ENCODE results near the gene TK2.
"Not testable (repeated sequence)": the region's sequence is repeated elsewhere in the genome, so short reads cannot be mapped to it uniquely, and the experiment has no call there.

Gene TK2

DNA sequence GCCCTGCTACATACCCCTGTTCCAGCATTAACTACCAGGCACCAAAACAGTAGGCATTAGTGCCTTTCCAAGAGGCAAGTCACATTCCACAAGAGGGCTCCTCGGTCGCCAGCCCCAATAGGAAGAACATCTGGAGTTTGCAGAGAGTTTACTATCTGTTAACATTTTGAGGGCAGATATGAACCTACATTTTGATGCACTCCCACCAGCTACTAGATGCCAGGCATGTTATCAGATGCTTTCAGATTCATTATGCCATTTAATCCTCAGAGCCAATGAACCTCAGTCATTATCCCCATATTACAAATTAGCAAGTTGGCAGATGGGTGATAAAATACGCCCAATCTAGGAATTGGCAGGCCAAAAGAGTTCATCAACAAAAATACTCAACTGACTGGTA, 25.1 kb upstream of the TK2 start:
- Histone ChIP-seq H3K27ac (no peak overlapping the region), H3K4me3 (no peak overlapping the region)

DNA sequence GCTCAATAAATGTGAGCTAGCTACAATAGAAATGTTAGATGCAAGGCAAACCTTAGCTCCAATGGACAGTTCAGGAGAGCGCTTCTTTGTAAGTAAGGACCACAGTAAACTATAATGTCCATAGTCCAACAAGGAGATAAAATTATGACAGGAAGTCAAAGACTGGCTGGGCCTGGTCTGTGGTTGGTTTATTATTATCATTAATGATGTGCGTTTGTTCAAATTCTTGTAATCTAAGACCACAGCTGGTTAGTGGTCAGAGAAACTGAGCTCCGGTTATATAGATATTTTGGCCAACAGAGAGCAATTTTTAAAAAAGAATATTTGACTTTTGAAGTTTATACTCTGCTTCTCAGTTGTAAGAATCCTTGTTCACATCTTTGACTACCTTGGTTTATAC, 24.6 kb upstream of the TK2 start:
- H3K27ac ChIP-seq = no peak overlapping the region
- H3K4me3 ChIP-seq = no peak overlapping the region

DNA sequence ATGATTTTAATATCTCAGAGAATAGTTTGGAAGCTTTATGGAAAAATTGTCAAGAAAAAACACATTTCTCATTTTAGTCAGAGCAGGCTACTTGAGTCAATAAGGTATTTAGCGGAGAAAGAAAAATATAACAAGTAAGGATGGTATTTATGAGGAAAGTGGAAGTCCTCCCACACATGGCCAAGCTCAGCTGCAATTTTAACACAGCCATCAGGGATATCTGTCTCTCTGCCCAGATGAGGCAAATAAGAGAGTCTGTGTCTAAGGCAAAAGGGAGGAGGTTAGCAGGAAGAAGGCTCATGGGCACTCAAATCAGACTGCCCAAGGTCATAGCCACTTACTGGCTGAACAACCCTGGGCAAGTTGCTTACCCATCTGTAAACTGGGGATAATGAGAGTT, 24.2 kb upstream of the TK2 start:
- no peak overlapping the region for H3K27ac ChIP-seq
- H3K4me3 ChIP-seq = no peak overlapping the region

DNA sequence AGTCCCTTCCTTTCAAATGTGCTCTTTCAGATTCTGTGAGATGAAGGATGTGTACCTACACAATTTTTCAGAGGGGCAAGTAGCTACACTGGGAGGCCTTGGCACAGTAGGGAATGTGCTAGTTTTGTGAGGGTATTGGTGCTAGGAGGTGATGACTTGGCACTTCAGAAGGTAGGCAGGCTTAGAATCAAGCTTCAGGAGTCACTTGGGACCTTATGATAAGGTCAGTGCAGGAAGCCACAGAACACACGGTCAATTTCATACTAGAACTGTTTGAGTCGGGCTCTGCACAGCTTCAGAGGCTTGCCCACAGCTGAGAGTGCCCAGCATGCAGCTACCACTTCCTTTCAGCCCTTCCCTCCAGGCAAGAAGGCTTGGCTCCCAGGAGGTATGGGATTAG, 22.4 kb upstream of the TK2 start:
- H3K27ac ChIP-seq = no peak overlapping the region
- no peak overlapping the region for H3K4me3 ChIP-seq

DNA sequence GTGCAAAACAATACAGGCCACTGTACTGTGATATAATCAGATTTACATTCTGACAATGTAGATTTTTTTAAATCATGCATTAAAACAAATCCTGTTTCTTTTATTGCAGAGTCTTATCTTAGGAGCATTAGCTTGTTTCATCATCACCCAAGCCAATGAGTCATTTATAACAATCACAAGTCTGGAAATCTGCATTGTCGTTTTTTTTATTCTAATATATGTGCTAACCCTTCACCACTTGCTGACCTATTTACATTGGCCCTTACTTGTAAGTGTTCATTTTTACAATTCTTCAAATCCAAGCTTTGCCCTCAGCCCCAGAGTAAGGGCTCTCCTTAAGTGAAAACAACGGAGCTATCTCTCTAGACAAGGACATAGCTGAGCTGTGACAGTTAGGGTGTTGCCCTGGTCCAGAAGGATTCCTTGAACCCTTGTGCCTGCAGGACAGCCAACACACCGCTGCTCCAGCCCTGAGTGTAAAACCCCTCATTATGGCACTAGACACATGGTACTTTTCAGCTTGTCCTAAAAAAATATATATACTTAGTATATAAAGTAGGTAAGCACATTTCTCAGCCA, 20.0 kb upstream of the TK2 start:
- Histone ChIP-seq H3K4me3 (no peak overlapping the region), H3K27ac (no peak overlapping the region)

DNA sequence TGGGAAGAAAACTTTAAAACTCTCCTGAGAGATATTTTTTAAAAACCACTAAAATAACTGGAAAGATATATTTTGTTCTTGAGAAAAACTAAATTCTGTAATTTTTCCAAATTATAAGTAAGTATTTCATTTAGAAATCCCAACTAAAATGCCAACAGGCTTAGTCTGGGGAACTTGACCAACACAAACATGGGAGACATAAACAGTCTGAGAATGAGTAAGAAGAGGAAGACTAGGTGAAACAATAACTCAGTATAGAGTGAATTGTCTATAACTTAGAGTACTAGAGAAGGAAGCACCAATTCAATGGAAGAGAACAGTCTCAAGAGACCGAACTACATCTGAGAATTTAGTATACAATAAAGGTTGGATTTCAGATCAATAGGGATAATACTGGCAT, 19.2 kb upstream of the TK2 start:
- H3K27ac ChIP-seq = no peak overlapping the region
- no peak overlapping the region for H3K4me3 ChIP-seq

DNA sequence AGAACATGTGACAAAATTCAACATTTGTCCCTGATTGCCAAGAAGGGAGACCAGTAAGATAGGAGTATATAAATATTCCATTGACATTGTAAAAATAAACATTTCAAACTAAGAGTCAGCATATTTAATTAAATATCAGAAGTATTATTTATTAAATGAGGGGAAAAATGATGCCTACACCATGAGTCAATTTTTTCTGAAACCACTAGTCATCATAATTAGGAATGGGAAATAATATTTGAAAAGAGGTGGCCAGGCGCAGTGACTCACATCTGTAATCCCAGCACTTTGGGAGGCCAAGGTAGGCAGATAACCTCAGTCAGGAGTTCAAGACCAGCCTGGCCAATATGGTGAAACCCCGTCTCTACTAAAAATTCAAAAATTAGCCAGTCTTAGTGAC, 18.4 kb upstream of the TK2 start:
- Histone ChIP-seq H3K4me3 (no peak overlapping the region), H3K27ac (no peak overlapping the region)

DNA sequence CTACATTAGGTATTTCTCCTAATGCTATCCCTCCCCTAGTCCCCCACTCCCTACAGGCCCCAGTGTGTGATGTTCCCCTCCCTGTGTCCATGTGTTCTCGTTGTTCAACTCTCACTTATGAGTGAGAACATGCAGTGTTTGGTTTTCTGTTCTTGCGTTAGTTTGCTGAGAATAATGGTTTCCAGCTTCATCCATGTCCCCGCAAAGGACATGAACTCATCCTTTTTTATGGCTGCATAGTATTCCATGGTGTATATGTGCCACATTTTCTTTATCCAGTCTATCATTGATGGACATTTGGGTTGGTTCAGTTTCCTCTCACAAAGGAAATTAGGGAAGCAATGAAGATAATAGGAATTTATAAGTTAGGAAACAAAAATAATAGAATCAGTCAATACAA, 17.3 kb upstream of the TK2 start:
- H3K27ac ChIP-seq, H3K4me3 ChIP-seq: not testable (repeated sequence)

DNA sequence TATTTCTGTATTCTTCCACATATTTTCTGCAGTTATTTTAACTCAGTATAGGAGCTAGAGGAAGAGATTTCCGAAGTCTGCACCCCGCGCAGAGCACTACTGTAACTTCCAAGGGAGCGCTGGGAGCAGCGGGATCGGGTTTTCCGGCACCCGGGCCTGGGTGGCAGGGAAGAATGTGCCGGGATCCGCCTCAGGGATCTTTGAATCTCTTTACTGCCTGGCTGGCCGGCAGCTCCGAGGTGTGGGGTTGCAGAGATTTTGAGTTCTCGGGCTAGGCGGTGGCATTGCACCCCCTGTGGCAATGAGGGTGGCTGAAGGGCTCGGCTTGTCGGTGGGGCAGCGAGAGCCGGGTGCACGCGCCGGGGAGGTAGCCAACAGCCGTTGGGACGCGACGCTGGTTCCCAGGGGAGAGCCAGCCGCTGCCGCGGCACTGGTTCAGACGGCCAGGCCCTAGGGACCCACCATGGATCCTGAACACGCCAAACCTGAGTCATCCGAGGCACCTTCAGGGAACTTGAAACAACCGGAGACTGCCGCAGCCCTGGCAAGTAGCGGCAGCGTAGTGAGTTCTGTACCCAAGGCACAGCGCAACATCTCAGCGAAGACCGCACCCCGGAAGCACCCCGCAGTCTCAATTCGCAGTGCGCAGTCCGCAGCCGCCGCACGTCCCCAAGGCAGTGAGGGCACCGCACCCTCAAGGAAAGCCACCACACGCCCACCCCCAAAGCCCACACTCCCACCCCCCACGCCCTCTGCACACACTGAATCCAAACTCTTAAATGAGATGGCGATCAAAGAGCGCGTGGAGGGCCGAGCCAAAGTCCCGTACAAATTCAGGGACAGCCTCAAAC, 16.4 kb upstream of the TK2 start, which contains the start of gene CMTM1:
TSS of gene CMTM1 (plus strand) at position 389 of the 851 bp plus-strand sequence. CDS start at position 464, 75 bp downstream.
- no peak within 1 kb of the TSS for H3K4me3 ChIP-seq

DNA sequence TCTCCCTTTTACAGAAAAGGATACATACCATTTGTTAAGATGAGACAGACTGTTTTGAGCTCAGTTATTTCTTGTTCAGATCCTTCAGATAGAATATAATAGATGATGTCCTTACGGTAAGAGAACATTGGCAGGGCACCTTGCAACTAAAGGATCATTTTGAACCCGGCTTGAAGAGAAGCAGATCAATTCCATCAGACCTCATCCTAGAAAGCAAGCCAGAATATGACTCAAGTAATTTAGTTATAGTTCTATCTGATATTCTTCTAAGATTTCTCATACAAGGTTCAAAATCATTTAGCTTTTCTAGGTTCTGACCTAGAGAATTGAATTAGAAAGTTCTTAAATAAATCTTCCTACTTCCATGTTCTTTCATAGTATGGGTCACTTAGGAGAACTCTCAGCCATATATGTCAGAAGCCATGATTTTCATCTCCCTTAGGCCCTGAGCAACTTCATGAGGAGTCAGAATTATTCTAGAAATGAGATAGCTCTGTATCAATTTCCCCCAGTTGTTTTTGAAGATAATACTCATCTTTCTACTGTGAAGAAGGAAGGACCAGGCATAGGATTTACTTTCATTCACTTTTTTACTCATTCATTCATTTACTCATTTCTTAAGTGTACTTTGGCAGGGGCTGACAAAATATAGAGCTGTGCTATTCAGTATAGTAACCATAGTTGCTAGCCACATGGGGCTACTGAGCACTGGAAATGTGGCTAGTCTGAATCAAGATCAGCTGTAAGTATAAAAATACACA, 13.8 kb upstream of the TK2 start:
- Histone ChIP-seq H3K27ac (no peak overlapping the region), H3K4me3 (no peak overlapping the region)

More for the DNA sequence above, 16.4 kb upstream of the TK2 start, which contains the start of gene CMTM1:
- H3K27ac ChIP-seq = no peak within 1 kb of the TSS

DNA sequence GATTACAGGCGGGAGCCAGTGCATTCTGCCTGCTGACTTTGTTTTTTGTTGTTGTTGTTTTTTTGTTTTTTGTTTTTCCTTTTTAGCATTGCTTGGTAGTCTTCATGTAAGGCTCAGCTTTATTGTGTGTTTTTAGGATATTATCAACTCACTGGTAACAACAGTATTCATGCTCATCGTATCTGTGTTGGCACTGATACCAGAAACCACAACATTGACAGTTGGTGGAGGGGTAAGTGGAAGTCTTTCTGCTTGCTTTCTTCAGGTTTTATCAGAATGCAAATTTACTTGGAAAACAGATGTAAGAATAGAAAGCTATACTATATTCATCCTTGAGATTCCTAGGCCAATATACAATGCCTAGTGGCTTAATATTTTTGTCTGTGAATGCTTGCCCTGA, 13.1 kb upstream of the TK2 start:
- H3K4me3 ChIP-seq = no peak overlapping the region
- H3K27ac ChIP-seq = peak overlapping the region in 2 of 21 experiments; percentile 26

DNA sequence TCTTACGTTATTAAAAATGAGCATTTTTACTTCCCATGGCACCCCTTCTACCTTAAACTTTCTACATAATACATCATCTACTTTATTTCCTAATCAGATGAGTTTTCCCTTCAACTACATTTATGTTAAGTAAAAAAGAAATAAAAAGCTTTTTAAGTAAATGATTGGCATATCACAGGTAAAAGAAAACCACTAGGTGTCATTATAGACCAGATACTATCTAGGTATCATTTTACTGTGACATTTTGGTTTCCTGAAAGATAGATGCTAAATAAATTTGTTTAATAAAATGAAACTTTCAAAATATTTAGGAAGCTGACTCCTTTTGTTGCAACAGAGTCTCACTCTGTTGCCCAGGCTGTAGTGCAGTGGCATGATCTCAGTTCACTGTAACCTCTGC, 12.5 kb upstream of the TK2 start:
- Histone ChIP-seq H3K27ac (peak overlapping the region in 1 of 21 experiments; percentile 26), H3K4me3 (no peak overlapping the region)

DNA sequence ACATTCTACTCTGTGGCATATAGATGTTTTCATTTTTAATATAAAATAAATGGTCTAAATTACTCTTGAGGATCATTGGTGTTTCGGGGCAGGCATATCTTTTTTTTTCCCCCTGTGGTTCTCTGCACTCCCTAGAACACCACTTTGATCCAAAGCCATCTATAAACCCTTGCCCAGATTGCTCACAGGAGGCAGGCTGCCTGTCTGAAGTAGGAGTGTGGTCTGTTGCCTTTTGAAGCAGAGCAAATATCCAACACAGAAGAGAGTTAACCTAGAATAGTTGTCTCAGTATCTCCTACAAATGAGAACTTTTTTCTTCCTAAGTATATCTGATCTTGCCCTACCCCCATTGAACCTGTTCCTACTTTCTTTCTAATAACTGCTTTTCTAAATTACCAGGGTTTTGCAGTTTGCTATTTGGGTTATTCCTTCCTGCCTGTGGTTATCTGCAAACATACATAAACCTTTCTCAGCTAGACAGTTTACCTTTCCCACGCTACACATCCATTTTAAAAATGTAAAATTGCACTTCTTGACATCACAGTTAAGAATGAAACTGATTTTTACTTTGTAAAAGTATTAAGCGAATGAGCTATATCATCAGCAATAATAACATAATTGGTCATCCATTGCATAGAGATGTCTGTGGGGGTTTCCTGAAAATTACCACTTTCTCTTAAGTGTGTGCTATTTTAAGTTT, 11.6 kb upstream of the TK2 start:
- no peak overlapping the region for H3K4me3 ChIP-seq
- H3K27ac ChIP-seq = peak overlapping the region in 3 of 21 experiments; percentile 4 to 49 (median 17)

DNA sequence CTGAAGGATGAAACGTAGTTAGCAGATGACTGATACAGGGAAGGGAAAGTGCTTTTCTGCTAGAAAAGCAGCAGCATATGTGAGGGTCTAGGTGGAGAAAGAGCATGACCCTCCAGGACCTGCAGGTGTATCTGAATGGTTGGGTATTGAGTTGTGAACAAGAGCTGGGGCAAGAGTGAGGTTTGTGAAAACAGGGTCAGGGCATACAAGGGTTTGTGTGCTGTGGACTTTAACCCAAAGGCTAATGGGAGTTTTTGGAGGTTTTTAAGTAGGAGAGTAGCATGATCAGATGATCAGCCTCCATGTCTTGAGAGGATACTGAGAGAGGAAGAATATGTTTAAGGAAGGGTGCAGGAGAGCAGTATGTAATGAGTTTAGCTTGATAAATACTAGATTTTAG, 10.2 kb upstream of the TK2 start:
- Histone ChIP-seq H3K4me3 (no peak overlapping the region), H3K27ac (no peak overlapping the region)

DNA sequence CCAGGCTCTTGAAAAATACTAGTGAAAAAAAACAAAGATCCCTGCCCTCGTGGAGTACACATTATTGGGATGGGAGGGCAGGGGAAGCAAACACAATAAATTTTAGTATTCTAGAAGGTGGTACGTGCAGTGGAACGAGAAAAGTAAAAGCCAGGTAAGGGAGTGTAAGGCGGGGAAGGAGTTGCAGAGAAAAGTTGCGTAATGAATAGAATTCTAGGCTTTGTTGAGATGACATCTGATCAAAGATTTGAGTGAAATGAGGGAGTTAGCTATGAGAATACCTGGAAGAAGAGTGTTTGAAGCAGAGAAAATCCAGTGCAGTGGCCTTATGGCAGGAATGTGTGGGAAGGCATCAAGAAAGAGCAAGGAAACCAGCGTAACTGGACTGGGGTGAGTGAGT, 4.6 kb upstream of the TK2 start:
- H3K27ac ChIP-seq = peak overlapping the region in 6 of 21 experiments; percentile 18 to 97 (median 65)
- peak overlapping the region in 2 of 7 experiments; percentile 13 to 17 for H3K4me3 ChIP-seq

DNA sequence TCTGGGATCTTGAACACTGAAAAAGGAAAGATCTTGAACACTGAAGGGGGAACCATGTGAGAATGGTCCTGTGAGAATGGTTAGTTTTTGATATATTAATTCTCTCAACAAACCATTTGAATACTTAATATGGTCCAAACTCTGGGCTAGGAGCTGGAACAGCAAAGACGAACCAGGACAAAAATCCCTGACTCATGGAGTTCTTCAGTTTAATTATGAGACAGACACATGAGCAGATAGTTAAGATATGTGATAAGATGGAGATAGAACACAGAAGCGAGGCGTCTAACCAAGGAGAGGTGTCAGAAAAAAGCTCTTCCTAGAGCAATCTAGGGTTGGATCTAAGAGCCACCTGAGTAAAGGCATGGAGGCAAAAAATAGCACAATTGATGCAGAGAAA, 4.1 kb upstream of the TK2 start:
- Histone ChIP-seq H3K4me3 (peak overlapping the region in 3 of 7 experiments; percentile 67 to 73 (median 69)), H3K27ac (peak overlapping the region in 11 of 21 experiments; percentile 85 to 99 (median 97))

DNA sequence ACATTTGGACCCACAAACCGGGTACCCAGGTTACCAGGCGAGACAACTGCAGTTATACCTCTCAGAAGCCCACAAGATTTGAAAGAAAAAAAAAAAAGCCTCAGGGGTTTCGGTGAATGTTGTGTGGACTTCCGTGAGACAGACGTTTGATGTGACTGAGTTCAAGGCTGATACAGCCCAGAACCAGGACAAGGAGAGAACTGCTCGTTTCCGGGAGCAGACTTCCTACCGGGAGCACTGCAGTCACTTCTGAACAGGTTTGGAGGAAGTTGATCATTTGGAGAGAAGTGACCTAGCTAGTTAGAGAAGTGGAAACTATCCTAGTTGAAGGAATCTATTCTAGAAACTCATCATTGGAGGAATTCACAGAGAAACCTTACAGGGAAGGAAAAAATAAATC, 3.3 kb upstream of the TK2 start:
- peak overlapping the region in 19 of 21 experiments; percentile 73 to 99 (median 93) for H3K27ac ChIP-seq
- peak overlapping the region; percentile 32 to 73 (median 67) for H3K4me3 ChIP-seq

DNA sequence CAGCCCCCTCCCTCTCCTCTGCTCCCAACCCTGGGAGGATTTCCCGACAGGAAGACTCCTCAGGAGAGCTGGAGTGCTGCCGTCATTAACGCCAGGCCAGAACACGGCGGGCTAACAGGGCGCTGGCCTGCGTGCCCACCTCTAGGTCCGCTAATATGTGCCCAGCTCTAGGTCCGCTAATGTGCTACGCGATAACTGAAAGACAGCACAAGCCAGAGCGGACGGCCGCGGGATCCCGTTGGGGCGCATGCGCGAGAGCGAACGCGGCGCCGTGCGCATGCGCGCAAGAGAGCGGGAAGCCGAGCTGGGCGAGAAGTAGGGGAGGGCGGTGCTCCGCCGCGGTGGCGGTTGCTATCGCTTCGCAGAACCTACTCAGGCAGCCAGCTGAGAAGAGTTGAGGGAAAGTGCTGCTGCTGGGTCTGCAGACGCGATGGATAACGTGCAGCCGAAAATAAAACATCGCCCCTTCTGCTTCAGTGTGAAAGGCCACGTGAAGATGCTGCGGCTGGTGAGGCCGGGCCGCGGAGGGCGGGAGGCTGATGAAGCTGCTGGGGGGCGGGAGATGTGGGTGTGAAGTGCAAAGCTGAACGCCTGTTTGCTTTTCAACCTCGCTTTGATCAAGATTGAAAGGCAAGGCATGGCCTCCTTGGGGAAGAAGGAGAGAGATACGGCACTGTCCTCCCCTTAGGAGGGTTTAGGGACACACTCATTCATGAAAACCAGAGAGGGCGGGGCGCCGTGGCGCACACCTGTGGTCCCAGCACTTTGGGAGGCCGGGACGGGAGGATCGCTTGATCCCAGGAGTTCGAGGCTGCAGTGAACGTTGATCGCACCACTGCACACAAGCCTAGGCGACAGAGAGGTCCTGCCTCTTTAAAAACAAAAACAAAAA, 2.6 kb upstream of the TK2 start, which contains the start of gene CKLF:
TSS of gene CKLF (plus strand) at position 291 of the 892 bp plus-strand sequence. CDS start at position 431, 140 bp downstream.
- peak within 1 kb of the TSS; percentile 32 to 73 (median 67) for H3K4me3 ChIP-seq
- peak within 1 kb of the TSS; percentile 75 to 99 (median 92) for H3K27ac ChIP-seq
